Amniotic stem cell (primary cell): ENCODE data around the gene KRTAP12-3.

ENCODE experiments used
- DNase-seq: peaks from one replicate; lab custom pipeline; 2025; lab: John Stamatoyannopoulos, UW

KRTAP12-3 gene

DNA sequence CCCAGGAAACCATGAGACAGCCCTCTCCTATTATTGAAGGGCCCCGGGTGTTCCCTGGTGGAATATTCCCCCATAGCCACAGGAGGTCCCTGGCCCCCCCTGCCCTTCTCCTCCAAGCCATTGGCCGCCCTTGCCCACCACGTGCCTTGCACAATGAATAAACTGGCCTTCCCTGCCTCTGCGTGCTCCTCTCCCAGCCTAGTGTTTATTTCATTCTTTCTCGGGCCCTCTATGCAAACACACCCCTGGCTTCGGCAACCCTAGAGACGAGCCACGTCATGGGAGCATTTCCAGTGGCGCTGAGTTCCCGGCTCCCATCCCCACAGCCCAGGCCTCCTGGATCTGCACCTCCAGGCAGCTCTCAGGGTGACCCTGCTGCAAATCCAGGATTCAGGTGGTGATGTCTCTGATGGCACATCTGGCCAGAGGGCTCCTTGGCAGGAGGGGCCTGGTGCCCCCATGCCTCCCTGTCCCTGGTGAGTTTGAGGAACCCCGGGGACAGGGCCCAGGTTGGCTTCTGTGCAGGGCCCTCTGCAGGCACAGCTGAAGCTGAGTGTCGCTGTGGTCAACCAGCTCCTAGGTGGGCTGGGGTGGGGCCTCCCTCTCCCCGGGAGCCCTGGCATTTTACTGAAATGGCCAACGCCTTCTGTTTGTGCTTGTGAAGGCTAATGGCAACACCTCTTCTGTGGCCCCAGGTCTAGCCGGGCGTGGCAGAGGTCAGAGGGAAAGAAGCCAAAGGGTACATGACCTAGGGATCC is 45.4 kb downstream of the KRTAP12-3 start:
- DNase-seq: no peak

DNA sequence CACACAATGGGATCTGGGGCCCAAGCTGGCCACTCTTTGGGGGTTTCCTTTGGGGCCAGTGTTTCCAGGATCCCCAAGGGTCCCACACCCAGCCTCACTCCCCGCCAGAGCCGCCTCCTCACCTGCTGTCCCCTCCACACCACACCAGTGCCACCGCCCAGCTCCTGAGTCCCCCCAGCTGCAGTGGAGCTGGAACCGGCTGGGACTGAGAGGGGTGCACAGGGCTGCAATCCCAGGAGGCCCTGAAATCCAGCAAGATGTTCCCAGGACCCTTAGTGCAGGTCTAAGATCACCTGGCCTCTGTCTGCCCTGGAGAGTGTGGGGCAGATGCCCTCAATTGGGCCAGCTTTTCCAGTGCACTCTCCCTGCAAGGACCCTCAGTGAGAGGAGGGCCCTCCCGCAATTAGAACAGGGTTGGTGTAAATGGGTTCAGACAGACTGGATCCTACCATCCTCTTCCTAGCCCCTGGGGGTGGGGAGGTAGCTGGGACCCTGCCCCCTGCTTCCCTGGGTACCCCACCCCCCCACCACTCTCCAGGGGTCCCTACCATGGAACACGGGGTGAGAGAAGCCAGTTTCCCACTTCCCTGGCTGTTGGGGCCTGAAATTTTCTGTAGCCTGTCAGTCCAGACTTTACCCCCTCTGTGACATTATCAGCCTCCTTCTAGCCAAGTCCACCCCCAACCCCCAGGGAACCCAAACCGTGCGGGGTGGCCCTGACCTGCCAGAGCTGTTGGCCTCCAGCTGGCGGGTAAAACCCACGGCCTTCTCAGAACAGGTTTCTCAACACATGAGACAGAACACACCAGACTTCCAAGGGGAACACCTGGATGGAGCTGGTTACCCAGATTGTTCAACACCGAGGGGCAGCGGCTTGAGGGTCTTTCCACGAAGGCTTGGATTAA is 46.3 kb downstream of the KRTAP12-3 start:
- no peak for DNase-seq

DNA sequence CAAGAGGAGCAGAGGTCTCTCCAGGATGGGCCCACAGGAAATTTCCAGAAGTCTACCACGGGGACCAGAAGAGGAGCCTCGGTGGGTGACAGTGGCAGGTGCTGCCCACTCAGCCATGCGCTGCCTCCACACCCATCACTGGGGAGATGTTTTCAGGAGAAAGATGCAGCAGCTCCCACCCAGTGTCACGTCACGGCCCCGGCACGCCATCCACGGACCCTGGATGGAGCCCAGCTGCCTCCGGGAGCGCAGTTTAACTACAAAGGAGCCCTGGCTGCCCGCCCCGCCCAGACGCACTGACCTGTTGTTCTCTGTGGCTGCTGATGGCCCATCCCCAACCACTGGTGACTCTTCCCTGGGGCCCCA is 46.9 kb downstream of the KRTAP12-3 start:
- no peak for DNase-seq

DNA sequence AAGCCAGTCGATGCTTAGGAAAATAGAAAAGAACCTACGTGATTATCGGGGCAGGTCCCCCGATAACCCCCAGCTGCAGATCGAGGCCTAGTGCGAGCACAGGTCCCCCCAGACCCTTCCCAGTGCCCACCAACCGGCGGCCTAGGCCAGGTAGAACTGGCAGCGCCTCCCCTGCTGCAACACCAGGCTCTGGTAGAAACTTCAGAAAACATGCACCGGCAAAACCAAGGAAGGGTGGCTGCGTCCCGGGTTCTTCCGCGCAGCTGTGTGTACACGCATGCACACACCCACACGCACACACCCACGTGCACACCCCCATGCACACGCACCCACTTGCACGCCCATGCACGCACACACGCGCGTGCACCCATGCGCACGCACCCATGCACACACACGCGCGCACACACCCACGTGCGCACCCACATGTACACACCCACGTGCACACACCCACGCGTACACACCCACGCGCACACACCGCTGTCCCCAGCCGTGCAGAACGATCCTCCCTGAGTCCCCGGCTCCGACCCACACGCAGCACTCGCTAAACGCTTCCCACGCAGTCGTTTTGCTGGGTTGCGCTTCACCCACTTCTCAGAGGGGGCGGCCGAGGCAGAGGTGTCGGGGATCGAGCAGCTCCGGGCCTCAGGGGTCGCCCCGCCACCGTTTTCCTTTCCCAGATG is 48.4 kb downstream of the KRTAP12-3 start:
- no peak for DNase-seq

DNA sequence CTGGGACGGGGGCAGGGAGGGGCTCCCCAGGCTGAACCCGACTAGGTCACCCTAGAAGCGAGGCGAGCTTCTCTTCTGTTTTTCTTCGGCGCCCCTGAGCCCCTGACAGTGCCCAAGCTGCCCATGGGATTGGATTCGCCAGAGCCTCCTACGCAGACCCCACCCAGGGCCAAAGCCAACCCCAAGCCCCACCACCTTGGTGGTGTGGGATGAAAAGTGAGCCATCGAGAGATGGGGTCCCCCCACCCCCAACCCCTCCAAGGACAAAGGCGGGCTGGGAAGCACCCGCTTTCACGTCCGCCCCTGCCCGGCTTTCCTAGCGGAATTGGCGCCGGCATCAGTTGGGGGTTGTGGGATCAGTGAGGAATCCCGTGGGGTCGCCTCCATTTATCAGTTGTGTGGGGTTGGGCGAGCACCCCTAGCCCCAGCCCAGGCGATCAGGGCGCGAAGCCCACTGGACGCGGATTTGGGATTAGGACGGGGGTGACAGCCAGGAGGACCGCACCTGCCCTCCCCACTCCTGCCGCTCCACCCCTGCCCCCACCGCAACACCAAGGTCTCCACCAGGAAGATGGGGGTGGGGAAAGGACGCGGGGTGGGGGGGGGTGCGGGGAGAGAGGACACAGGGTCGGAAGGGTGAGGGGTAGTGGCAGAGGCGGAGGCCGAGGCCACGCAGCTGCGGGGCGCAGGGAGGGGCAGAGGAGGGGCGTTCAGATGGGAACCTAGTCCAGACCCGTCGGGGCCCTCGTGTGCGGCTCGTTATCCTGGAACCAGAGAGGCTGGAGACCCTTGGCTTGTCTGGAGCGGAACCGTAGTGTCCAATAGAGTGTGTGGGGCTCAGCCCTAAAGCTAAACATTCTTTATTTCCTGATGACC is 49.2 kb downstream of the KRTAP12-3 start:
- no peak for DNase-seq
